ENCODE measurements around the gene GABBR2. TPM values are rescaled to one million over a fixed set of nuclear protein-coding genes. Genes with fewer than 3 reads are reported as not detected.

Gene GABBR2
- total RNA-seq, 1 donor from 2014 or later: not detected

- no peak for ATAC-seq
Observed at GRCh38 chr9:98333703-98334582, 374.8 kb downstream of the GABBR2 start.

GRCh38 chr9:98332405-98332831 lies 376.3 kb downstream of the GABBR2 start:
- no peak for ATAC-seq

- ATAC-seq: no peak
Observed at GRCh38 chr9:98331536-98332259, 377.0 kb downstream of the GABBR2 start.

- ATAC-seq: no peak
Observed at GRCh38 chr9:98330831-98331230, 377.9 kb downstream of the GABBR2 start.

GRCh38 chr9:98329904-98330303 lies 378.8 kb downstream of the GABBR2 start:
- no peak for ATAC-seq

- no peak for ATAC-seq
Observed at GRCh38 chr9:98329281-98329680, 379.5 kb downstream of the GABBR2 start.

- ATAC-seq: no peak
Observed at GRCh38 chr9:98328770-98329169, 380.0 kb downstream of the GABBR2 start.

- no peak for ATAC-seq
Observed at GRCh38 chr9:98328141-98328540, 380.6 kb downstream of the GABBR2 start.

GRCh38 chr9:98327249-98327561 lies 381.5 kb downstream of the GABBR2 start:
- no peak for ATAC-seq

GRCh38 chr9:98326459-98327248 lies 382.1 kb downstream of the GABBR2 start:
- ATAC-seq: no peak

GRCh38 chr9:98324801-98325200 lies 383.9 kb downstream of the GABBR2 start:
- no peak for ATAC-seq

GRCh38 chr9:98323831-98324135 lies 385.0 kb downstream of the GABBR2 start:
- ATAC-seq: no peak

- ATAC-seq: no peak
Observed at GRCh38 chr9:98323051-98323830, 385.5 kb downstream of the GABBR2 start.

- no peak for ATAC-seq
Observed at GRCh38 chr9:98321269-98321668, 387.5 kb downstream of the GABBR2 start.

- no peak for ATAC-seq
Observed at GRCh38 chr9:98318834-98319478, 389.8 kb downstream of the GABBR2 start.

GRCh38 chr9:98318041-98318790 lies 390.5 kb downstream of the GABBR2 start:
- no peak for ATAC-seq

- no peak for ATAC-seq
Observed at GRCh38 chr9:98317134-98317857, 391.4 kb downstream of the GABBR2 start.

GRCh38 chr9:98316445-98317133 lies 392.1 kb downstream of the GABBR2 start:
- no peak for ATAC-seq

- ATAC-seq: peak; percentile 79
Observed at GRCh38 chr9:98315551-98316060, 393.1 kb downstream of the GABBR2 start.

GRCh38 chr9:98315067-98315453 lies 393.7 kb downstream of the GABBR2 start:
- ATAC-seq: no peak
